Fibroblast of skin of right quadriceps (primary cell): ENCODE results near the gene GOSR1.
"Not testable (repeated sequence)": the region's sequence is repeated elsewhere in the genome, so short reads cannot be mapped to it uniquely, and the experiment has no call there.

ENCODE experiments used
- DNase-seq: peaks from one replicate; pipeline ENCODE4 v3.0.0-alpha.2; 2013

Gene GOSR1

DNA sequence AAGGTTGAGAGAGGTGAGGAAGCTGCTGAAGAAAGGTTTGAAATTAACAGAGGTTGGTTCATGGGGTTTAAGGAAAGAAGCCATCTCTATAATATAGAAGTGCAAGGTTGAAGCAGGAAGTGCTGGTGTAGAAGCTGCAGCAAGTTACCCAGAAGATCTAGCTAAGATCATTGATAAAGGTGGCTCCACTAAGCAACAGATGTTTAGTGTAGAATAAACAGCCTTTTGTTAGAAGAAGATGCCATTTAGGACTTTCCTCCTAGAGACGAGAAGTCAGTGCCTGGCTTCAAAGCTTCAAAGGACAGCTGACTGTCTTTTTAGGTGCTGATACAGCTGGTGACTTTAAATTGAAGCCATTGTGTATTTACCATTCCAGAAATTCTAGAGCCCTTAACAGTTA, 29.3 kb downstream of the GOSR1 start:
- no peak for DNase-seq

DNA sequence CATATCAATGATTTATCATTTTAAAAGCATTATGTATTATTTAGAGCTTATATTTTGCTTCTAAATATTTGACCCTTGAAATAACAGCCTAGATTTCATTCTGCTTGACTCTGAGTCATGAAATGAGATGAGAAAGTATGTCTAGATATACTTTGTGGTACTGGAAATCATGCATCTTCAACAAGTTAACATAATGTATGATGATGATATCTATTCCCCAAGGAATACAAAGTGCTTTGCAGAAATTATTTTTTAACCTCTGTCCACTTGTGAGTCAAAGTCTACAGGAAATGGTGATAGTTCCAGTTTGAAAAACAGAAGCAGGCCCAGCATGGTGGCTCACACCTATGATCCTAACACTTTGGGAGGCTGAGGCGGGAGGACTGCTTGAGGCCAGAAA, 36.1 kb downstream of the GOSR1 start:
- DNase-seq: peak; percentile 51

DNA sequence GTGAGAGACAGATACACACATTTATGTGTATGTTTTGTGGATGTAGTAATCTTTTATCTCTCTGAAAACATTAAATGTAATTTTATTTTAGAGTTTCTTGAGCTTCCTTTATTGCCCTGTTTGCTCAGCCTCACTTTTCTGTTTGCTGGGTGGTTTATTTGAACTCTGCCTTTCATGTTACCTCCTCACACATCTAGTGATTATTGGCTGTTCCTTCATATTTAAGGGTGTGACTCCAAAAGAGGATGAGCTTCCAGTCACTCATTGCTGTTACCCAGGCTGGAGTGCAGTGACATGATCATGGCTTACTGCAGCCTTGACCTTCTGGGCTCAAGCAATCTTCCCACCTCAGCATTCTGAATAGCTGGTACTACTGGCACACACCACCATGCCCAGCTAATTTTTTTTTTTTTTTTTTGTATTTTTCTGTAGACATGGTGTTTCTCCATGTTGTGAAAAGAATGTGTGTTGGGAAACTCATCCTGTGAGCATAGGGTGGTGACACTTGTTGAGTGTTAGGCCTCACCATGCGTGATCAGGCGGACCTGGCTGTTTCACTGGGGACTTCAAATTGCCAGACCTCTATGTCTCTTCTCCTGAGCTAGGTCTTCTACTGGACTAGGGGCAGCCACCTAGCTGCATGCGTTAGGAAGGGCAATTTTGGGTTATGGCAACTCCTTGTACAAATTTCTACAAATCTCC, 37.8 kb downstream of the GOSR1 start:
- DNase-seq: no peak

DNA sequence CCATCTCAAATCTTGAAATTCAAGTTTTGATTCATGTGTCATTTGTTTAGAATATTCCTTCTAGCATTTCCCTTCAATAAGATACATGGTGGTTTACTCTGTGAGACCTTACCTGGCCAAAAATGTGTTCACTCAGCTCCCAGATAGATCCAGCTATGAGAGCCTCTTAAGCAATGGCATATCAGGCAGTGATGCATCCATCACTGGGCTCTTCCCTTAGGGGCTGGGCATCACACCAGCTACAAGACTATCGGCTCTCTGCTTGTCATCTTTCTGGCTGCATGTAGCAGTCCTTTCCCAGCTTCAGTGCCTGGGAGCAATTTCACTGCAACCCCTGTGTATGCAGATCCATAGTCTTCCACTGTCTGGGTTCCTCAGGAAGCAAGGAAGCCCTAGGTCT, 40.6 kb downstream of the GOSR1 start:
- DNase-seq: no peak

DNA sequence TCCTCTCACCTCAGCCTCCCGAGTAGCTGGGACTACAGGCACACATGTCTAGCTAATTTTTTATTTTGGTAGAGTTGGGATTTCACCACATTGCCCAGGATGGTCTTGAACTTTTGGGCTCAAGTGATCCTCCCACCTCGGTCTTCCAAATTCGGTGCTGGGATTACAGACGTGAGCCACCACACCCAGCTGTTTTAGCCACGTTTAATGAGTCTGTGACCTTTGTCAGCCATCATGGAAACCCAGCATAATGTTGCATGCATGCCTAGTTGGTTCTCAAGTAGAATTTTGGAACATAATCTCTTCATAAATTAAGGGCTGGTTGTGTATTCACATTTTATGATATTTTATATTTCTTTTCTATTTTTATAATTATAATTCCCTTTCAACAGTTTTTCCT, 42.0 kb downstream of the GOSR1 start:
- no peak for DNase-seq

DNA sequence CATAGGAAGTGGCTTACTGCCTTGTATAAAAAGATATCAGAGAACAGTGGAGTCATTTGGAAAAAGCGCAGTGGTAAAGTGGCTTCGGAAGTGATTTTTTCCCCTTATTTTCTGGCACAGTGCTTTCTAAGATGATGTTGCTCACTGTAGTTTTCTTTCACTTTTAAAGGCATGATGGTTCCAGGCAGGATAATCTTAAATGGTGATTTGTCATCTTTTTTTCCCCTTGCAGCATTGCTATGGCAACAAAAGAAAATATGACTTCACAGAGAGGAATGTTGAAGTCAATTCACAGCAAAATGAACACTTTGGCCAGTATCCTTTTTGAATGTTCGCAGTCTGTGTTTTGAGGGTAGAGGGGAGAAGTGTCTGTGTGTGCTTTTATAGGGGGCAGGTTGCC, 42.5 kb downstream of the GOSR1 start:
- peak; percentile 90 for DNase-seq

DNA sequence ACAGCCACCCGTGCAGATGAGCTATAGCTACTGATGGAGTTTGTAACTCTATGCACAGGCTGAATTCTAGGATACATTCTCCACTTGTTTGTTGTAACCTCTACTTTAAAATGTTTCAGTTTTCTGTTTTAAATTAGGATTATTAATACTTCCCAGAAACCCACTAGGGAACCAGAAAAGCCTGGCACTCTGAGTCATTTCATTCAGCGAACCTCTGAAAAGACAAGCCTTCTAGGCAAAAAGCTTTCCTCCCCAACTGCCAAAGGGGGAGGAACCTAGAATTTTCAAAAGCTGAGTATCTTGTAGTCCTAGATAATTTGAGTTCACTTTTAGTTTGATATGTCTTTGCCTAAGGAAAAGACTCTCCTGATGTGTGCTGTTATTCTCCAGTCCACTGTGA, 43.2 kb downstream of the GOSR1 start:
- DNase-seq: peak; percentile 84

DNA sequence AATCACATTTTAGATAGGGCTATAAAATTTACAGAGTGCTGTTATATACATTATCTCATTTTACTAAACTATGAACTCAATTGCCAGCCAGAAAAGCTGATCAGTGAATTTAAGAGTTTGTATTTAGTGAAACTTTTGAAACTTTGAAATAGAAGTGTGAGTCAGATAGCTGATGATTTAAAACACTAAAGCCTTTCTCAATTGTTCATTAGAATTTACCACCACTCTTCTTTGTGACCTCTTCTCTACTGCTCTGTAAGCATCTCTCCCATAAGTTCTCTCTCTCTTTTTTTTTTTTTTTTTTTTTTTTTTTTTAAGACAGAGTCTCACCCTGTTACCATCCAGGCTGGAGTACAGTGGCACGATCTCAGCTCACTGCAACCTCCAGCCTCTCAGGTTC, 43.7 kb downstream of the GOSR1 start:
- no peak for DNase-seq

DNA sequence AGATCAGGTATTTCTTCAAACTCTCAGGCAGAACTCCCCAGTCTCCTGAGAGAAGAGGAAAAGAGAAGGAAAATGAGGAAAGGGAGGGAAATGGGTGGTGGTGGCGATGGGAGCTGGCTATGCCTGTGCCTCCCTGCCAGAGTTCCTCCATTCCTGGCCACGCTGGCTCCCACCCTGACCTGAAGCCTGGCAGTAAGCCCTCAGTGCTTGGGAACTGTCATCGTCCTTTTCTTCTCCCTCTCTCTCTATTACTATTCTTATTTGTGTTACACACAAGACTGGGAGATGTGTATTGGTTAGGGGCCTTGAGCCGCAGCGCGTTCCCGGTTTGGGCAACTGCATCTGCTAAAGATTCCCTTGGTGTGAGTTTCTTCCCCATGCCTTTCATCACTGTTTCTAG, 44.6 kb downstream of the GOSR1 start:
- no peak for DNase-seq

DNA sequence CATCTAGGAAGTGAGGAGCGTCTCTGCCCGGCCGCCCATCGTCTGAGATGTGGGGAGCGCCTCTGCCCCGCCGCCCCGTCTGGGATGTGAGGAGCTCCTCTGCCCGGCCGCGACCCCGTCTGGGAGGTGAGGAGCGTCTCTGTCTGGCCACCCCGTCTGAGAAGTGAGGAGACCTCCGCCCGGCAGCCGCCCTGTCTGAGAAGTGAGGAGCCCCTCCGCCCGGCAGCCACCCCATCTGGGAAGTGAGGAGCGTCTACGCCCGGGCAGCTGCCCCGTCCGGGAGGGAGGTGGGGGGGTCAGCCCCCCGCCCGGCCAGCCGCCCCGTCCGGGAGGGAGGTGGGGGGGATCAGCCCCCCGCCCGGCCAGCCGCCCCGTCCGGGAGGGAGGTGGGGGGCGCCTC, 46.0 kb downstream of the GOSR1 start:
- not testable (repeated sequence) for DNase-seq

DNA sequence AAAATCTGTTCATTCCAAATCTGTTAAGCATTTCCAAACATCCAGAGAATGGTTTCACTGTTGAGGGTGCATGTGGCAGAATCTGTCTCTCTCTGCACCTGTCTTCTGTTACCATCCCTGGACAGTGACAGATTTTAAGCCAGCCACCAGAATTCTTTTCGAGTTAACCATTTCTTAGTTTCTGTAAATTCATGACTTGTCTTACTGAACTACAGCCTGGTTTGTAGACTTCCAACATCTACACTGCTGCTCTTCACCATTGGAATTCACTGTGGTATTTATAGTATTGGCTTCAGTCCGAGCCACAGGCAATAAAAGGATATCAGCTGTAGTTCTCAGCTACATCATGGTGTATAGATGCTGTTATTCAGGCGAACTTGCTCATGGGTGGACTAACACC, 47.6 kb downstream of the GOSR1 start:
- peak; percentile 79 for DNase-seq

DNA sequence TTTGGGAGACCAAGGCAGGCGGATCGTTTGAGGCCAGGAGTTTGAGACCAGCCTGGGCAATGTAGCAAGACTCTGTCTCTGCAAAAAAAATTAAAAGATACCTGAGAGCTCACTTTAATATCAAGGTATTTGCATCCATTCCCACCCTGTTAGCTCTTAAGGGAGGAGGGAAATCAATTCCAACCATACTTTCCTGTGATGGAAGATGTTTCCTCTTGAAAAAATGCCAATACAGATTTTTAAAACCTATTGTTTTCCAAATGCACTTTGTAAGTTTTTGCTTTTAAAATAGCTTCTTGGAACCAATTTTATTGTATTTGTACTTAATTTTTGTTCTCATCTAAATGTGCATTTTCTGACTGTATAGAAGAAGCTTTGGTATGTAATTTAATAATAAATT, 49.2 kb downstream of the GOSR1 start:
- DNase-seq: no peak

DNA sequence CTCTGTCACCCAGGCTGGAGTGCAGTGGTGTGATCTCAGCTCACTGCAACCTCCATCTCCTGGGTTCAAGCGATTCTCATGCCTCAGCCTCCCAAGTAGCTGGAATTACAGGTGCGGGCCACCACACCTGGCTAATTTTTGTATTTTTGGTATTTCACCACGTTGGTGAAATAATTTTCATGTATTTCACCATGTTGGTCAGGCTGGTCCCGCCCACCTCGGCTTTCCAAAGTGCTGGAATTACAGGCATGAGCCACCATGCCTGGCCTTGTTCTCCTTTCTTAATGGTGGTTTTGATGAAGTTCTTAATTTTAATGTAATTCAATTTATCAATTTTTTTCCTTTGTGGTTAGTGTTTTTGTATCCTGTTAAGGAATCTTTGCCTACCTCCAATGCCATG, 51.5 kb downstream of the GOSR1 start:
- not testable (repeated sequence) for DNase-seq

DNA sequence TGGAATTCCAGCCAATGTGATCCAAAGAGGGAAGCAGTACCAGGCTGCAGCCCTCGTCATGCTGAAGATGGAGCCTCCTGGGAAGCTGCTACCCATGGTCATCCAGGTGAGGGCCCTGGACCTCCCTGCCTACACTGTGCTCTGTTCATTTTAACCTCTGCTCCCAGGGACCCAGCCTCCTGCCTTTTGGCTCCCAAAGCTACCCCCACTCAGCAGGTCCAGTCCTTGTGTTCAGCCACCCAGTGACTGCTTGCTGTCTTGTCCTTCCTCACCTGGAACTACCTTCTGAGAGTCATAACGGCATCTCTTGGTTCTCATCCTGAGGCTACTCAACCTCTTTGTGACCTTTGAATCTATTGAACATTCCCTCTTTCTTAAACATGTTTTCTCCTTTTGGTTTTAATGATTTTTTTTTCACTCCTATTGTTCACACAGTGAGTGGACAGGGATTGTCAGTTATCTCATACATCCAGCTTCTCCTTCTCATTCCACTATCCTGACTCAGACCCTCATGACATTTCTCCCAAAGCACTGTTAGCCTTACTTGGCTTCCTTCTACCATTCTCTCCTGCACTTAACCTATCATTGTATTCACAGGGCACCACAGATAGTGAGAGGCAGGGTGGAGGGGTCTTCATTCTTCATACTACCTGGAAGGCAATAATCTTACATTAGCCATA, 53.3 kb downstream of the GOSR1 start:
- peak; percentile 53 for DNase-seq

DNA sequence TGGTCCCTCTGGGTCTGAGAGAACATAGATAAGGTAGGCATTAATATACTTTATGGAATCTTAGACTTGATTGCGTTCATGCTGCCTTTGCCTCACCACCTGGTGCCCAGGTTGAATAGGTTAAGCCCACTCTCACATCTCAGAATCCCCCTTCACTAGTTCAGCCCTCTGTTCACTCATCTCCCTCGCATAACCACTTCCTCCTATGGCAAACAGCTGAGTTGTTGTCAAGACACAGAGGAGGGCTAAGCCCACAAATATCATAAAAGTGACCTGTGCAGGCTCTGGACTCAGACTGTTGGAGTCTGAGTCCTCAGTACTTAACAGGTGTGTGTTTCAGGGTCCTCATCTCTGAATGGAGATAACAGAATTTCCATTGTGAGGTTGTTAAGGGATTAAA, 55.7 kb downstream of the GOSR1 start:
- no peak for DNase-seq

DNA sequence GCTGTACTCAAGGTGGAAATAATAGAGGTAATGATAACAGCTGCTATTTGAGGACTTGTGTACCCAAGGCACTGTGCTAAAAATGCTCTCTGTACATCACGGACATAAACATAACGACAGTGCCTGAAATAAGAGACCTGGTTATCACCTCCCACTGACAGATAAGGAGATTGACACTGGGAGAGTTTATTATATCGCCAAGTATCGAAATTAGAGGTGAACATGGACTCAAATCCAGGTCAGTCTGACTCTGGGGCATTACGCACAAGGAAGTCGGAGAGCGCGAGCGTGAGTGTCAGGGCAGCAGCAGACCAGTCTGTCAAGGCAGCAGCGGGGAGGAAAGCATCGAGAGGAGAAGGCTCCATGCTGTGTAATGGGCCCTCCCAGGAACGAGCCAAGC, 57.1 kb downstream of the GOSR1 start:
- DNase-seq: no peak

DNA sequence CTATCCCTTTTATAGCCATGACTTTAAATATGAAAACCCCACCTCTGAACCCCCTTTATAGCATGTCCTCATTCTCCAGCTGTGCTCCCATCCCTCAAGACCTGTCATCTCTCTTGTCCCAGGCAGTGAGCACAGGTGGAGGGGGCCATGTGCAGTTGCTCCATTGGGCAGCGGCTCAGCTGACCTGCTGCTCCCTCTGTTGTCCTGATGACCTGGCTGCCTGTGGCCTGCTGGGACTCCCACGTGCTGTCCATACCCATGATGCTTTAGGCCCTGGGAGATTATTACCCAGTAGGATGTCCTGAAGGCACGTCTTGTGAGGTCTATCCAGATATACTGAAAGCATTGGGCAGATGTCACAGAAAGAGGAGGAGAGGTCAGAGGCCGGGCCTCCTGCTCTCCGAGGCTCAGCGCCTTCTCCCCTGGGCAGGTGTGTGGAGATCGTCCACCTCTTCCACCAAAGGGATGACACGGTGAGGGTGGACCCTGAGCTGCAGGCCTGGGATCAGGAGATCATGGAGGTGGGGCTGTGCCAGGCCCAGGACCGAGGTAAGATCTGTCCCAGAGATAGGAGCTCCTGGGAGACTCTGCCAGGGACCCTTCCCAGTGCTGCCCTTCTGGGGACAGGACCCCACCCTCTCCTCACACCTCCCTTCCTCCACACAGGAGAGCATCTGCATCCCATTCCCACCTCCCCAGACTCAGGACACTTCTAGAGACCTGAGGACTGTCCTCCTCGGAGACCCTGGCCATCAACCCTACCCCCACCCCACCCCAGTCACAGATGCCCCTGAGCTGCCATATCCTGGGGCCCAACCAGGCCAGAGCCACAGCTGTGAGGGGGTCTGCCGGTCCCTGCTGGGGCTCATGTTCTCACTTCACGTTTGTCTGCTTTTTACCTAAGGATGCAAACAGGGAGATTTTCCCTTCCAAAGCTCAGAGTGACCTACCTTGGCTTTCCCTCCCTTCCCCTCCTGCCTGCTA, 58.0 kb downstream of the GOSR1 start:
- no peak for DNase-seq

DNA sequence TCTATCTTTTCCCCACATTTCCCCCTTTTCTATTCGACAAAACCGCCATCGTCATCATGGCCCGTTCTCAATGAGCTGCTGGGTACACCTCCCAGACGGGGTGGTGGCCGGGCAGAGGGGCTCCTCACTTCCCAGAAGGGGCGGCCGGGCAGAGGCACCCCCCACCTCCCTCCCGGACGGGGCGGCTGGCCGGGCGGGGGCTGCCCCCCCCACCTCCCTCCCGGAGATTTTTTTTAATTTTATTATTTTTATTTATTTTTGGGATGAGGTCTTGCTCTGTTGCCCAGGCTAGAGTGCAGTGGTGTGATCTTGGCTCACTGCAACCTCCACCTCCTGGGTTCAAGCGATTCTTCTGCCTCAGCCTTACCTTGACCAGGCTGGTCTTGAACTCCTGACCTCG, 59.6 kb downstream of the GOSR1 start:
- not testable (repeated sequence) for DNase-seq

DNA sequence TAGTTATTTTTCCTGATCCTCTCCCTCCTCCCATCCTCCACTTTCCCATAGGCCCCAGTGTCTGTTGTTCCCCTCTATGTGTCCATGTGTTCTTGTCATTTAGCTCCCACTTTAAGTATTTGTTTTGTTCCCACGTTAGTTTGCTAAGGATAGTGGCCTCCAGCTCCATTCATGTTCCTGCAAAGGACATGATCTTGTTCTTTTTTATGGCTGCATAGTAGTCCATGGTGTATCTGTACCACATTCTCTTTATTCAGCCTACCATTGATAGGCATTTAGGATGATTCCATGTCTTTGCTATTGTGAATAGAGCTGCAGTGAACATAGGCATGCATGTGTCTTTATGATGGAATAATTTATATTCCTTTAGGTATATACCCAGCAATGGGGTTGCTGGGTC, 60.5 kb downstream of the GOSR1 start:
- not testable (repeated sequence) for DNase-seq

DNA sequence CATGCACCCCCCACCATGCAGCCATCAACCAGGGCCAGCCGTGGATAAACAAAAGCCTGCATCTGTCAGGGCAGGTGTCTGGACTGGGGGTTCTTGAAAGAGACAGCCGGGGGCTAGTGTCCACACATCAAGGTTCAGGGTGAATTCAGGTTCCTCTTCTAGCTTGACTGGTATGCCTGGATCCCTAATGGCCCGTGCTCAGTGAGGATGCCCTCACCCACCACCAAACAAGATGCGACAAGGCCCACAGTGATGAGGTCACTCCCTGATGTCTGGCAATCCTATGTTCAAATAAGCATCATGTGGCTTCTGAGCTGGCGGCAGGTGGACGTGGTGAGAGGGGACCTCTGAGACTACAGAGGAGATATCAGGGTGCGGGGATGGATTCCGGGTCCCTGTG, 64.6 kb downstream of the GOSR1 start:
- no peak for DNase-seq

DNA sequence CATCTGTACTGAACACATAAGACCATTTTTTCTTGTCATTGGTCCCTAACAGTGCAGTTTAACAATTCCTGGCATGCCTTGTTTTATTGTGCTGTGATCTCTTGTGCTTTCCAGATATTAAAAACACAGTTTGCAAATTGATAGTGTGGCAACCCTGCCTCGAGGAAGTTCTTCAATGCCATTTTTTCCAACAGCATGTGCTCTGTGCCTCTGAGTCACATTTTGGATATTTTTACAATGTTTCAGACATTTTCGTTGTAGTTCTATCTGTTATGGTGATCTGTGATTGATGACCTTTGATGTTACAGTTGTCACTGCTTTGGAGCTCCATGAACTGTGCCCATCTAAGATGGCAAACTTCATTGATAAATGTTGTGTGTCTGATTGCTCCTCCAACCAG, 66.2 kb downstream of the GOSR1 start:
- DNase-seq: no peak

DNA sequence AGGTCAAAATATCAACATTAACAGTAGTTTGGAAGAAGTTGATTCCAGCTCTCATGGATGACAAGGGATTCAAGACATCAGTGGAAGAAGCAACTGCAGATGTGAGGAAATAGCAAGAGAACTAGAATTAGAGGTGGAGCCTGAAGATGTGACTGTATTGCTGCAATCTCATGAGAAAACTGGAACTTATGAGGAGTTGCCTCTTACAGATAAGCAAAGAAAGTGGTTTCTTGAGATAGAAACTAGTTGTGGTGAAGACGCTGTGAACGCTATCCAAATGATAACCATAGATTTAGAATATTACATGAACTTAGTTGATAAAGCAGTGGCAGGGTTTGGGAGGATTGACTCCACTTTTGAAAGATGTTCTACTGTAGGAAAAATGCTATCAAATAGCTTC, 67.8 kb downstream of the GOSR1 start:
- DNase-seq: no peak

DNA sequence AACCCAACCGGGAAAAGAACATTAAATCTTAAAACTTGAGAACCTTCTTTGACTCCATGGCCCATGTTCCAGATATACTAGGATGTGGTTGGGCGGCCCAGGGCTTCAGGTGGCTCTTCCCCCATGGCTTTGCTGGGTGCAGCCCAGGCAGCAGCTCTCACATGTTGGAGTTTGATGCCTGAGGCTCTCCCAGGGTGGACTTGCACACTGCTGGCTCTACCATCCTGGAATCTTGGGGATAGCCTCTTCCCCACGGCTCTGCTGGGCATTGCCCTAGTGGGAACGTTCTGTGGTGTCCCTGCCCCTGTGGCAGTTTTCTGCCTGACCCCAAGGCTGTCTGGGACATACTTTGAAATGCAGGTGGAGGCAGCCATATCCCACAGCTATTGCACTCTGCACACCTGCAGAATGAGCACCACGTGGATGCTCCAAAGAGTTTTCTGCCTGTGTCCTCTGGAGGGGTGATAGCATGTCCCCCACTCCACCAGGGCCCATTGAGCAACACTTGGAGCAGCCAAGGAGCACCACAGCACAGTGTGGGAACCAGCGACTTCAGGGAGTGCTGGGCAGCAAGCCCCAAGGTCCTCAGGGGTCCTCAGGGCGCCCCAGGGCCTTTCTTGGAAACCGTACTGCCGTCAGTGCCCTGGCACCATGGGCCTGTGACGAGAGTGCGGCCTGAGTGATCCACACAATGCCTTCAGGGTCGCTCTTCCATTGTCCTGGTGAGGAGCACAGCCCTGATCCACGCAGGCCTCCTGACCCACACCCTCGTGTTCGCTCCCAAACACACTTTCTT, 70.8 kb downstream of the GOSR1 start:
- DNase-seq: no peak
